Activated CD8-positive, alpha-beta T cell treated with anti-CD3 and anti-CD28 coated beads for 36 hours (primary cell): ENCODE data around the gene FBXO24. TPM values are rescaled to one million over a fixed set of nuclear protein-coding genes. Genes with fewer than 3 reads are reported as not detected.

ENCODE experiments used
- ATAC-seq: fragments of 200-7000 bp; cut with Tn5 transposase; one replicate; pipeline ENCODE4 v1.10.0; 2021; ENCODE audit warnings: mild to moderate bottlenecking, moderate library complexity
- CTCF ChIA-PET: fragments of 350-600 bp; sonication (Branson Sonifier 250); formaldehyde crosslinking; loops from one replicate; lab custom pipeline; 2021; ENCODE audit warnings: antibody characterized with exemption; lab: Charles Lee
- POLR2A ChIA-PET: fragments of 350-600 bp; sonication (Branson Sonifier 250); formaldehyde crosslinking; loops from one replicate; lab custom pipeline; 2021; ENCODE audit warnings: antibody characterized with exemption; lab: Charles Lee
- DNase-seq: peaks from one replicate; pipeline ENCODE4 v3.0.0-alpha.2; 2020
- H3K27ac Mint-ChIP-seq: one replicate; pipeline ENCODE4 v1.8.0; 2021; ENCODE audit warnings: mild to moderate bottlenecking, mixed read lengths
- H3K27me3 Mint-ChIP-seq: one replicate; pipeline ENCODE4 v1.8.0; 2021; ENCODE audit warnings: mixed read lengths
- H3K36me3 Mint-ChIP-seq: one replicate; pipeline ENCODE4 v1.8.0; 2021; ENCODE audit warnings: low read depth, mixed read lengths
- H3K4me1 Mint-ChIP-seq: one replicate; pipeline ENCODE4 v1.8.0; 2021; ENCODE audit warnings: low read depth, mixed read lengths
- H3K4me3 Mint-ChIP-seq: one replicate; pipeline ENCODE4 v1.8.0; 2021; ENCODE audit warnings: mild to moderate bottlenecking, moderate library complexity, mixed read lengths
- H3K9me3 Mint-ChIP-seq: one replicate; pipeline ENCODE4 v1.8.0; 2021; ENCODE audit warnings: mixed read lengths
- CTCF ChIP-seq: fragments of 200-600 bp; IDR thresholded peaks from one replicate; pipeline ENCODE4 v1.8.0; 2022; ENCODE audit warnings: antibody characterized with exemption, mild to moderate bottlenecking
- intact Hi-C: fragments of 100-400 bp; cut with micrococcal nuclease; formaldehyde crosslinking; loops from one replicate; pipeline ENCODE4 v1.10.0; 2022
- total RNA-seq, 2 experiments: library from RNA; stranded (reverse); gene quantifications; one replicate each; pipeline ENCODE4 v1.2.3, GENCODE V29; 2021

FBXO24 gene
- total RNA-seq, 2 experiments from 2014 or later, result 1.4 to 1.5 TPM

- peak overlapping the region; percentile 93 for H3K27ac Mint-ChIP-seq
Measured at GRCh38 chr7:100584054-100584682, 2.0 kb upstream of the FBXO24 start.

GRCh38 chr7:100584683-100585510 is 1.2 kb upstream of the FBXO24 start:
- POLR2A ChIA-PET, result interaction anchor here (0.6 to 4.9 kb wide), 21 partner anchors 7 to 155 kb away, joined by 3 to 22 read pairs (median 5); partner anchors contain the start of genes AGFG2, MEPCE, MOSPD3 and NYAP1
- intact Hi-C loops, result no loop called here
- H3K4me1 Mint-ChIP-seq, result peaks cover 20% of the 10 kb centered on the region
- H3K27me3 Mint-ChIP-seq, result no peaks in the 10 kb centered on the region
- peak overlapping the region; percentile 98 for H3K4me3 Mint-ChIP-seq
- CTCF ChIA-PET, result interaction anchor here (0.6 to 6.4 kb wide), 15 partner anchors 14 to 121 kb away, joined by 3 to 39 read pairs (median 6); partner anchors contain the start of genes MOSPD3 and POP7
- H3K36me3 Mint-ChIP-seq, result peaks cover 2% of the 10 kb centered on the region
- no peak for TF ChIP-seq CTCF
- peak overlapping the region; percentile 93 for H3K27ac Mint-ChIP-seq
- peak; percentile 51 for DNase-seq
- H3K9me3 Mint-ChIP-seq, result no peaks in the 10 kb centered on the region
- no peak for ATAC-seq

More at GRCh38 chr7:100584054-100584682, 2.0 kb upstream of the FBXO24 start:
- DNase-seq (no peak), ATAC-seq (no peak)
- Mint-ChIP-seq H3K36me3 (peaks cover 2% of the 10 kb centered on the region), H3K4me3 (peak overlapping the region; percentile 98), H3K27me3 (no peaks in the 10 kb centered on the region), H3K9me3 (no peaks in the 10 kb centered on the region), H3K4me1 (peaks cover 20% of the 10 kb centered on the region)
- intact Hi-C loops, result no loop called here
- CTCF ChIA-PET, result interaction anchor here (0.5 to 6.4 kb wide), 16 partner anchors 13 to 121 kb away, joined by 3 to 39 read pairs (median 4); partner anchors contain the start of genes MOSPD3 and POP7
- POLR2A ChIA-PET, result interaction anchor here (0.8 to 4.9 kb wide), 17 partner anchors 8 to 364 kb away, joined by 3 to 22 read pairs (median 6); partner anchors contain the start of genes AGFG2, MEPCE, MOSPD3 and NYAP1
- TF ChIP-seq CTCF, result no peak

GRCh38 chr7:100585511-100586265 is 440 bp upstream of the FBXO24 start, which contains the start of gene LRCH4:
Gene LRCH4 (minus strand): TSS chr7:100586129. CDS start chr7:100586100, 29 bp downstream.
- Mint-ChIP-seq H3K36me3 (peaks cover 2% of the 10 kb centered on the region), H3K9me3 (no peaks in the 10 kb centered on the region), H3K4me3 (peak within 1 kb of the TSS; percentile 98), H3K4me1 (peaks cover 20% of the 10 kb centered on the region), H3K27me3 (peaks cover 5% of the 10 kb centered on the region), H3K27ac (peak within 1 kb of the TSS; percentile 93)
- no peak for TF ChIP-seq CTCF
- intact Hi-C loops, result no loop called here
- CTCF ChIA-PET, result interaction anchor here (0.6 to 6.4 kb wide), 23 partner anchors 14 to 140 kb away, joined by 3 to 39 read pairs (median 5); partner anchors contain the start of genes MOSPD3 and POP7
- DNase-seq (peak; percentile 67), ATAC-seq (peak; percentile 5)
- POLR2A ChIA-PET, result interaction anchor here (0.6 to 4.9 kb wide), 19 partner anchors 8 to 156 kb away, joined by 3 to 22 read pairs (median 5); partner anchors contain the start of genes AGFG2, MEPCE, MOSPD3 and PCOLCE

GRCh38 chr7:100588438-100588837 is 2.3 kb downstream of the FBXO24 start:
- ATAC-seq (no peak), DNase-seq (no peak)
- TF ChIP-seq CTCF, result peak; percentile 17
- Mint-ChIP-seq H3K9me3 (no peaks in the 10 kb centered on the region), H3K36me3 (no peaks in the 10 kb centered on the region), H3K27me3 (peaks cover 5% of the 10 kb centered on the region), H3K4me1 (peaks cover 8% of the 10 kb centered on the region), H3K4me3 (peak overlapping the region; percentile 26), H3K27ac (no peak overlapping the region)
- CTCF ChIA-PET, result interaction anchor here (0.7 to 6.4 kb wide), 18 partner anchors 10 to 460 kb away, joined by 3 to 30 read pairs (median 4); partner anchors contain the start of genes MOSPD3, POP7 and SLC12A9
- POLR2A ChIA-PET, result interaction anchor here (1.3 kb wide), 1 partner anchor 17 kb away, joined by 4 read pairs; no protein-coding TSS in a partner anchor
- intact Hi-C loops, result no loop called here
